GM21576 (cell line): ENCODE results near the gene PIRT.

Experiments used
- ATAC-seq: cut with Tn5 transposase; IDR thresholded peaks from one replicate; pipeline ENCODE4 v1.9.1; 2021; ENCODE audit warnings: mild to moderate bottlenecking, moderate library complexity; ENCODE audit not compliant: unreplicated experiment

PIRT gene

GRCh38 chr17:10821770-10822169 lies 16.1 kb downstream of the PIRT start:
- ATAC-seq, result no peak

- no peak for ATAC-seq
Observed at GRCh38 chr17:10821054-10821453, 16.8 kb downstream of the PIRT start.

GRCh38 chr17:10815319-10815718 lies 22.6 kb downstream of the PIRT start:
- no peak for ATAC-seq

GRCh38 chr17:10814075-10814474 lies 23.8 kb downstream of the PIRT start:
- no peak for ATAC-seq

GRCh38 chr17:10812674-10813073 lies 25.2 kb downstream of the PIRT start:
- no peak for ATAC-seq

- no peak for ATAC-seq
Observed at GRCh38 chr17:10809605-10810004, 28.3 kb downstream of the PIRT start.

- no peak for ATAC-seq
Observed at GRCh38 chr17:10807704-10808128, 30.2 kb downstream of the PIRT start.

- ATAC-seq, result no peak
Observed at GRCh38 chr17:10806545-10807262, 31.2 kb downstream of the PIRT start.

- ATAC-seq, result no peak
Observed at GRCh38 chr17:10805911-10806310, 32.0 kb downstream of the PIRT start.

GRCh38 chr17:10804546-10804945 lies 33.3 kb downstream of the PIRT start:
- no peak for ATAC-seq

- ATAC-seq, result no peak
Observed at GRCh38 chr17:10803830-10804475, 33.9 kb downstream of the PIRT start, which contains the start of gene TMEM238L. Gene TMEM238L (minus strand): TSS chr17:10804099. CDS start chr17:10803963, 136 bp downstream.

GRCh38 chr17:10803350-10803749 lies 34.5 kb downstream of the PIRT start:
- ATAC-seq, result no peak

- no peak for ATAC-seq
Observed at GRCh38 chr17:10802496-10803284, 35.2 kb downstream of the PIRT start.

GRCh38 chr17:10799407-10799806 lies 38.5 kb downstream of the PIRT start:
- ATAC-seq, result no peak

- no peak for ATAC-seq
Observed at GRCh38 chr17:10798910-10799309, 39.0 kb downstream of the PIRT start.

GRCh38 chr17:10798332-10798749 lies 39.5 kb downstream of the PIRT start:
- ATAC-seq, result no peak

GRCh38 chr17:10797476-10798328 lies 40.2 kb downstream of the PIRT start:
- no peak for ATAC-seq

- ATAC-seq, result no peak
Observed at GRCh38 chr17:10793816-10794215, 44.1 kb downstream of the PIRT start.

- no peak for ATAC-seq
Observed at GRCh38 chr17:10793256-10793655, 44.6 kb downstream of the PIRT start.

GRCh38 chr17:10792151-10792550 lies 45.7 kb downstream of the PIRT start:
- no peak for ATAC-seq
